GM21737 (cell line): Measurements from ENCODE around the gene MBOAT7.
"Not testable (repeated sequence)": the region's sequence is repeated elsewhere in the genome, so short reads cannot be mapped to it uniquely, and the experiment has no call there.

ENCODE experiments used
- ATAC-seq: cut with Tn5 transposase; IDR thresholded peaks from one replicate; pipeline ENCODE4 v1.9.1; 2021; ENCODE audit warnings: mild to moderate bottlenecking, moderate library complexity; ENCODE audit not compliant: unreplicated experiment

MBOAT7 gene

GRCh38 chr19:54189145-54189734 is at the start of gene MBOAT7:
Gene MBOAT7 (minus strand): TSS chr19:54189580. CDS start chr19:54188508, 1,072 bp downstream.
- peak; percentile 17 for ATAC-seq

- ATAC-seq: no peak
These were observed 44.6 kb upstream of the MBOAT7 start for GRCh38 chr19:54233941-54234340.

GRCh38 chr19:54231077-54231931 is 41.9 kb upstream of the MBOAT7 start:
- ATAC-seq: no peak

GRCh38 chr19:54230031-54230430 is 40.7 kb upstream of the MBOAT7 start:
- ATAC-seq: no peak

- no peak for ATAC-seq
These were observed 39.8 kb upstream of the MBOAT7 start for GRCh38 chr19:54229146-54229545.

- ATAC-seq: not testable (repeated sequence)
These were observed 35.2 kb upstream of the MBOAT7 start for GRCh38 chr19:54224619-54225018.

GRCh38 chr19:54223937-54224281 is 34.5 kb upstream of the MBOAT7 start:
- not testable (repeated sequence) for ATAC-seq

GRCh38 chr19:54223277-54223936 is 34.0 kb upstream of the MBOAT7 start:
- not testable (repeated sequence) for ATAC-seq

- not testable (repeated sequence) for ATAC-seq
These were observed 33.3 kb upstream of the MBOAT7 start, which contains the start of gene LILRB3 for GRCh38 chr19:54222474-54223276. Gene LILRB3 (minus strand): TSS chr19:54223007. CDS start chr19:54222976, 31 bp downstream.

GRCh38 chr19:54221947-54222346 is 32.6 kb upstream of the MBOAT7 start:
- ATAC-seq: not testable (repeated sequence)

GRCh38 chr19:54219702-54220101 is 30.3 kb upstream of the MBOAT7 start:
- not testable (repeated sequence) for ATAC-seq

- no peak for ATAC-seq
These were observed 29.7 kb upstream of the MBOAT7 start for GRCh38 chr19:54218960-54219661.

- no peak for ATAC-seq
These were observed 28.9 kb upstream of the MBOAT7 start for GRCh38 chr19:54218259-54218658.

- not testable (repeated sequence) for ATAC-seq
These were observed 28.3 kb upstream of the MBOAT7 start for GRCh38 chr19:54217517-54218247.

- ATAC-seq: no peak
These were observed 27.5 kb upstream of the MBOAT7 start for GRCh38 chr19:54216869-54217268.

GRCh38 chr19:54214734-54215133 is 25.4 kb upstream of the MBOAT7 start:
- ATAC-seq: not testable (repeated sequence)

GRCh38 chr19:54214217-54214616 is 24.8 kb upstream of the MBOAT7 start:
- ATAC-seq: not testable (repeated sequence)

GRCh38 chr19:54211235-54211634 is 21.9 kb upstream of the MBOAT7 start:
- no peak for ATAC-seq

- no peak for ATAC-seq
These were observed 20.6 kb upstream of the MBOAT7 start for GRCh38 chr19:54209811-54210494.
